WTC11 (cell line): ENCODE measurements around the gene OSM. TPM values are rescaled to one million over a fixed set of nuclear protein-coding genes. Genes with fewer than 3 reads are reported as not detected.
A peak's percentile ranks its signal among the peaks of the same experiment; 100 is the strongest.

Source experiments
- ATAC-seq: fragments of 200-7000 bp; cut with Tn5 transposase; 2 replicates; pipeline ENCODE4 v1.10.0; 2021; ENCODE audit warnings: mild to moderate bottlenecking, moderate library complexity
- CTCF ChIA-PET: fragments of 300-600 bp; sonication (Branson Sonifier 250); formaldehyde crosslinking; loops from one replicate; lab custom pipeline; 2021; ENCODE audit warnings: antibody characterized with exemption; lab: Charles Lee
- POLR2A ChIA-PET: fragments of 350-600 bp; sonication (Branson Sonifier 250); formaldehyde crosslinking; loops from one replicate; lab custom pipeline; 2021; ENCODE audit warnings: antibody characterized with exemption; lab: Charles Lee
- DNase-seq: peaks from one replicate; pipeline ENCODE4 v3.0.0; 2021; ENCODE audit warnings: low spot score
- H3K27ac Mint-ChIP-seq: 2 replicates; pipeline ENCODE4 v1.8.0; 2021; ENCODE audit warnings: mixed read lengths
- H3K27me3 Mint-ChIP-seq: 2 replicates; pipeline ENCODE4 v1.8.0; 2021; ENCODE audit warnings: low read depth, mild to moderate bottlenecking, moderate library complexity, mixed read lengths
- H3K36me3 Mint-ChIP-seq: 2 replicates; pipeline ENCODE4 v1.8.0; 2021; ENCODE audit warnings: mixed read lengths
- H3K4me1 Mint-ChIP-seq: 2 replicates; pipeline ENCODE4 v1.8.0; 2022; ENCODE audit warnings: mixed read lengths
- H3K4me3 Mint-ChIP-seq: 2 replicates; pipeline ENCODE4 v1.8.0; 2021; ENCODE audit warnings: mild to moderate bottlenecking, moderate library complexity, mixed read lengths
- H3K9me3 Mint-ChIP-seq: 2 replicates; pipeline ENCODE4 v1.8.0; 2021; ENCODE audit warnings: mixed read lengths
- ELF4 ChIP-seq: sonication (generic); formaldehyde crosslinking; IDR thresholded peaks from 2 replicates; pipeline ENCODE4 v1.8.1; 2022; ENCODE audit warnings: low read depth, mild to moderate bottlenecking, moderate library complexity, missing genetic modification reagents
- FOXP1 ChIP-seq: sonication (generic); formaldehyde crosslinking; IDR thresholded peaks from 2 replicates; pipeline ENCODE4 v1.8.0; 2022; ENCODE audit warnings: missing genetic modification reagents, mild to moderate bottlenecking, moderate library complexity, borderline replicate concordance
- KAT7 ChIP-seq: sonication (generic); formaldehyde crosslinking; IDR thresholded peaks from 2 replicates; pipeline ENCODE4 v1.8.1; 2023; ENCODE audit warnings: missing genetic modification reagents, mild to moderate bottlenecking, borderline replicate concordance
- MYBL2 ChIP-seq: sonication (generic); formaldehyde crosslinking; IDR thresholded peaks from 2 replicates; pipeline ENCODE4 v1.8.1; 2023; ENCODE audit warnings: mild to moderate bottlenecking, moderate library complexity, missing genetic modification reagents
- RELA ChIP-seq: sonication (generic); formaldehyde crosslinking; IDR thresholded peaks from 2 replicates; pipeline ENCODE4 v1.8.1; 2022; ENCODE audit warnings: missing genetic modification reagents, mild to moderate bottlenecking, borderline replicate concordance
- TCF7 ChIP-seq: sonication (generic); formaldehyde crosslinking; IDR thresholded peaks from 2 replicates; pipeline ENCODE4 v1.8.0; 2022; ENCODE audit warnings: mild to moderate bottlenecking, low read depth, missing genetic modification reagents, moderate library complexity
- ZNF121 ChIP-seq: sonication (generic); formaldehyde crosslinking; IDR thresholded peaks from 2 replicates; pipeline ENCODE4 v1.8.0; 2023; ENCODE audit warnings: missing genetic modification reagents
- total RNA-seq: library from RNA; stranded (reverse); gene quantifications from 3 replicates; pipeline ENCODE4 v1.2.3, GENCODE V29; 2021
- TF ChIP-seq, protein P1 (sequence below): sonication (generic); formaldehyde crosslinking; IDR thresholded peaks from 2 replicates; pipeline ENCODE4 v1.8.0; 2022; ENCODE audit warnings: mild to moderate bottlenecking, missing genetic modification reagents
- TF ChIP-seq, protein P2 (sequence below): sonication (generic); formaldehyde crosslinking; IDR thresholded peaks from 2 replicates; pipeline ENCODE4 v1.8.1; 2023; ENCODE audit warnings: mild to moderate bottlenecking, moderate library complexity, missing genetic modification reagents
- TF ChIP-seq, protein P3 (sequence below): sonication (generic); formaldehyde crosslinking; IDR thresholded peaks from 2 replicates; pipeline ENCODE4 v1.8.0; 2023; ENCODE audit warnings: missing genetic modification reagents, mild to moderate bottlenecking, borderline replicate concordance
- TF ChIP-seq, protein P4 (sequence below): sonication (generic); formaldehyde crosslinking; IDR thresholded peaks from 2 replicates; pipeline ENCODE4 v1.8.0; 2022; ENCODE audit warnings: missing genetic modification reagents
- TF ChIP-seq, protein P5 (sequence below): sonication (generic); formaldehyde crosslinking; IDR thresholded peaks from 2 replicates; pipeline ENCODE4 v1.8.0; 2022; ENCODE audit warnings: mild to moderate bottlenecking, missing genetic modification reagents
- TF ChIP-seq, protein P6 (sequence below): fragments of 250-450 bp; sonication (Bioruptor Pico); IDR thresholded peaks from 2 replicates; pipeline ENCODE4 v1.9.0; 2021; ENCODE audit warnings: mild to moderate bottlenecking

OSM gene
- total RNA-seq, 1 experiment from 2014 or later = not detected

DNA sequence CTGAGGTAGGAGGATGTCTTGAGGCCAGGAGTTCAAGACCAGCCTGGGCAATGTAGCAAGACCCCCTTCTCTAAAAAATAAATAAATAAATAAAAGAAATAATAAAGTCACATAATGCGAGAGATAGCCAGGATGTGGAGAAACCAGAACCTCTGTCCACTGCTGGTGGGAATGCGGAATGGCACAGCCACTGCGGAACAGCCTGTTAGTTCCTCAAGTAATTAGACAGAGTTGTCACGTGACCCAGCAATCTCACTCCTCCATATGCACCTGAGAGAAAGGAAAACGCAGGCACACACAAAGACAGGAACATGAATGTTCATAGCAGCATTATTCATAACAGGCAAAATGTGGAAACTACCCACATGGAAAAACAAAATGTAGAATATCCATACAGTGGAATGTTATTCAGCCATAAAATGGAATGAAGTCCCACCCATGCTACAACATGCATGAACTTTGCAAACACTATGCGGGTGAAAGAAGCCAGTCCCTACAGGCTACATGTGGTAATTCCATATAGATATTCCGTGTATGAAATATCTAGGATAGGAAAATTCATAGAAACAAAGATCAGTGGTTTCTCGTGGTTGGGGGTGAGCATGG, 47.5 kb downstream of the OSM start:
- ChIA-PET CTCF (no interaction called here), POLR2A (no interaction called here)
- peaks cover 15% of the 10 kb centered on the region for H3K4me1 Mint-ChIP-seq
- DNase-seq = no peak
- no peaks in the 10 kb centered on the region for H3K36me3 Mint-ChIP-seq
- no peaks in the 10 kb centered on the region for H3K9me3 Mint-ChIP-seq
- H3K27me3 Mint-ChIP-seq = peaks cover 6% of the 10 kb centered on the region; the same call in 1 of the 2 replicates
- H3K4me3 Mint-ChIP-seq = no peak overlapping the region
- TF ChIP-seq, protein P1, sequence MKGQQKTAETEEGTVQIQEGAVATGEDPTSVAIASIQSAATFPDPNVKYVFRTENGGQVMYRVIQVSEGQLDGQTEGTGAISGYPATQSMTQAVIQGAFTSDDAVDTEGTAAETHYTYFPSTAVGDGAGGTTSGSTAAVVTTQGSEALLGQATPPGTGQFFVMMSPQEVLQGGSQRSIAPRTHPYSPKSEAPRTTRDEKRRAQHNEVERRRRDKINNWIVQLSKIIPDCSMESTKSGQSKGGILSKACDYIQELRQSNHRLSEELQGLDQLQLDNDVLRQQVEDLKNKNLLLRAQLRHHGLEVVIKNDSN = peak; percentile 37; the same call in 1 of the 2 replicates
- no peak for TF ChIP-seq ZNF121 (CRISPR knock-in tag)
- TF ChIP-seq, all 79 proteins: peak for 1
- no peak overlapping the region for H3K27ac Mint-ChIP-seq
- ATAC-seq = peak; percentile 26; the same call in 1 of the 2 replicates

DNA sequence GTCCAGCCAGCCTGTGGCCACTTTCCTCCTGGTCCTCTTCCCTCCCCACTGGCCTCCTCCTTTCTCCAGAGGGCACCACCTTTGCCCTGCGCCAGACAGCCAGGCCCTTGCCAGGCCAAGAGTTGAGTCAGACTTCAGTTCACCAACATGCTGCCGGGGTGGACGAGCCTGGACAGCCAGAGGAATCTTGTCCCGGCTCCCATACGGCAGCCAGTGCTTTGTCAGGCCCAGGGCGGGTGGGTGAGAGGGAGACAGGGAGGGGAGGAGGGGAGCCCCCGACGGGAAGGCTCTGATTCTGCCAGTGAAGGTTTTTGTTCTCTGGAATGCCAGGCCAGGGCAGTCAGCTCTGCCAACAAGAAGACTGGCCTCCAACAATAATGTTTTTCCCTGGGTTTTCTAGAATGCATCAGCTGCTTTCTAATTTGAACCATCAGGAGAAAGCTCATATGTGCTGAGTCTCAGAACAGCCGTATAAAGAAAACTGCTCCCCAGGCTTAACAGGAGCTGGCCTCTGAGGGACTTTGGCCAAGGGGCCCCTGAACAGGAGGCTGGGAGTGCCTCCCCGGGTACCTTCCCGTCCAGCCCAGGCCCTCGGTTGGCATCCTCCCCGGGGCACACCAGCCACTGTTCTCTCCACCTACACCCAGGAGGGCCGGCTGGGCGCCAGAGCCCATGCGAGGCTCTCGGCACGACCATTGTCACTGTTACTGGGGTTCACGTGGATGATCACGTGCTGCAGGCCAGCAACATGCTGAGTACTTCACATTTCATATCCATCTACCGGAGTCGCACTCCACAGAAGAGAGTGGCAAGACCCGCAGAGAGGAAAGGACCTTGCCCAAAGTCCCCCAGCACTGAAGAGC, 48.7 kb downstream of the OSM start:
- peaks cover 6% of the 10 kb centered on the region; the same call in 1 of the 2 replicates for H3K27me3 Mint-ChIP-seq
- ATAC-seq (no peak), DNase-seq (no peak)
- H3K36me3 Mint-ChIP-seq = no peaks in the 10 kb centered on the region
- peaks cover 13% of the 10 kb centered on the region for H3K4me1 Mint-ChIP-seq
- POLR2A ChIA-PET = no interaction called here
- H3K27ac Mint-ChIP-seq = no peak overlapping the region
- CTCF ChIA-PET = interaction anchor here (0.5 to 1.1 kb wide), 2 partner anchors 70 to 666 kb away, joined by 3 to 4 read pairs; no protein-coding TSS in a partner anchor
- no peak overlapping the region for H3K4me3 Mint-ChIP-seq
- H3K9me3 Mint-ChIP-seq = no peaks in the 10 kb centered on the region
- TF ChIP-seq MYBL2 = no peak
- no peak for TF ChIP-seq ELF4 (CRISPR knock-in tag)
- TF ChIP-seq KAT7 (CRISPR knock-in tag) = no peak
- TF ChIP-seq, protein P2, sequence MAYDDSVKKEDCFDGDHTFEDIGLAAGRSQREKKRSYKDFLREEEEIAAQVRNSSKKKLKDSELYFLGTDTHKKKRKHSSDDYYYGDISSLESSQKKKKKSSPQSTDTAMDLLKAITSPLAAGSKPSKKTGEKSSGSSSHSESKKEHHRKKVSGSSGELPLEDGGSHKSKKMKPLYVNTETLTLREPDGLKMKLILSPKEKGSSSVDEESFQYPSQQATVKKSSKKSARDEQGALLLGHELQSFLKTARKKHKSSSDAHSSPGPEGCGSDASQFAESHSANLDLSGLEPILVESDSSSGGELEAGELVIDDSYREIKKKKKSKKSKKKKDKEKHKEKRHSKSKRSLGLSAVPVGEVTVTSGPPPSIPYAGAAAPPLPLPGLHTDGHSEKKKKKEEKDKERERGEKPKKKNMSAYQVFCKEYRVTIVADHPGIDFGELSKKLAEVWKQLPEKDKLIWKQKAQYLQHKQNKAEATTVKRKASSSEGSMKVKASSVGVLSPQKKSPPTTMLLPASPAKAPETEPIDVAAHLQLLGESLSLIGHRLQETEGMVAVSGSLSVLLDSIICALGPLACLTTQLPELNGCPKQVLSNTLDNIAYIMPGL (CRISPR knock-in tag) = no peak
- TF ChIP-seq, protein P3, sequence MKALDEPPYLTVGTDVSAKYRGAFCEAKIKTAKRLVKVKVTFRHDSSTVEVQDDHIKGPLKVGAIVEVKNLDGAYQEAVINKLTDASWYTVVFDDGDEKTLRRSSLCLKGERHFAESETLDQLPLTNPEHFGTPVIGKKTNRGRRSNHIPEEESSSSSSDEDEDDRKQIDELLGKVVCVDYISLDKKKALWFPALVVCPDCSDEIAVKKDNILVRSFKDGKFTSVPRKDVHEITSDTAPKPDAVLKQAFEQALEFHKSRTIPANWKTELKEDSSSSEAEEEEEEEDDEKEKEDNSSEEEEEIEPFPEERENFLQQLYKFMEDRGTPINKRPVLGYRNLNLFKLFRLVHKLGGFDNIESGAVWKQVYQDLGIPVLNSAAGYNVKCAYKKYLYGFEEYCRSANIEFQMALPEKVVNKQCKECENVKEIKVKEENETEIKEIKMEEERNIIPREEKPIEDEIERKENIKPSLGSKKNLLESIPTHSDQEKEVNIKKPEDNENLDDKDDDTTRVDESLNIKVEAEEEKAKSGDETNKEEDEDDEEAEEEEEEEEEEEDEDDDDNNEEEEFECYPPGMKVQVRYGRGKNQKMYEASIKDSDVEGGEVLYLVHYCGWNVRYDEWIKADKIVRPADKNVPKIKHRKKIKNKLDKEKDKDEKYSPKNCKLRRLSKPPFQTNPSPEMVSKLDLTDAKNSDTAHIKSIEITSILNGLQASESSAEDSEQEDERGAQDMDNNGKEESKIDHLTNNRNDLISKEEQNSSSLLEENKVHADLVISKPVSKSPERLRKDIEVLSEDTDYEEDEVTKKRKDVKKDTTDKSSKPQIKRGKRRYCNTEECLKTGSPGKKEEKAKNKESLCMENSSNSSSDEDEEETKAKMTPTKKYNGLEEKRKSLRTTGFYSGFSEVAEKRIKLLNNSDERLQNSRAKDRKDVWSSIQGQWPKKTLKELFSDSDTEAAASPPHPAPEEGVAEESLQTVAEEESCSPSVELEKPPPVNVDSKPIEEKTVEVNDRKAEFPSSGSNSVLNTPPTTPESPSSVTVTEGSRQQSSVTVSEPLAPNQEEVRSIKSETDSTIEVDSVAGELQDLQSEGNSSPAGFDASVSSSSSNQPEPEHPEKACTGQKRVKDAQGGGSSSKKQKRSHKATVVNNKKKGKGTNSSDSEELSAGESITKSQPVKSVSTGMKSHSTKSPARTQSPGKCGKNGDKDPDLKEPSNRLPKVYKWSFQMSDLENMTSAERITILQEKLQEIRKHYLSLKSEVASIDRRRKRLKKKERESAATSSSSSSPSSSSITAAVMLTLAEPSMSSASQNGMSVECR = no peak
- TF ChIP-seq, protein P4, sequence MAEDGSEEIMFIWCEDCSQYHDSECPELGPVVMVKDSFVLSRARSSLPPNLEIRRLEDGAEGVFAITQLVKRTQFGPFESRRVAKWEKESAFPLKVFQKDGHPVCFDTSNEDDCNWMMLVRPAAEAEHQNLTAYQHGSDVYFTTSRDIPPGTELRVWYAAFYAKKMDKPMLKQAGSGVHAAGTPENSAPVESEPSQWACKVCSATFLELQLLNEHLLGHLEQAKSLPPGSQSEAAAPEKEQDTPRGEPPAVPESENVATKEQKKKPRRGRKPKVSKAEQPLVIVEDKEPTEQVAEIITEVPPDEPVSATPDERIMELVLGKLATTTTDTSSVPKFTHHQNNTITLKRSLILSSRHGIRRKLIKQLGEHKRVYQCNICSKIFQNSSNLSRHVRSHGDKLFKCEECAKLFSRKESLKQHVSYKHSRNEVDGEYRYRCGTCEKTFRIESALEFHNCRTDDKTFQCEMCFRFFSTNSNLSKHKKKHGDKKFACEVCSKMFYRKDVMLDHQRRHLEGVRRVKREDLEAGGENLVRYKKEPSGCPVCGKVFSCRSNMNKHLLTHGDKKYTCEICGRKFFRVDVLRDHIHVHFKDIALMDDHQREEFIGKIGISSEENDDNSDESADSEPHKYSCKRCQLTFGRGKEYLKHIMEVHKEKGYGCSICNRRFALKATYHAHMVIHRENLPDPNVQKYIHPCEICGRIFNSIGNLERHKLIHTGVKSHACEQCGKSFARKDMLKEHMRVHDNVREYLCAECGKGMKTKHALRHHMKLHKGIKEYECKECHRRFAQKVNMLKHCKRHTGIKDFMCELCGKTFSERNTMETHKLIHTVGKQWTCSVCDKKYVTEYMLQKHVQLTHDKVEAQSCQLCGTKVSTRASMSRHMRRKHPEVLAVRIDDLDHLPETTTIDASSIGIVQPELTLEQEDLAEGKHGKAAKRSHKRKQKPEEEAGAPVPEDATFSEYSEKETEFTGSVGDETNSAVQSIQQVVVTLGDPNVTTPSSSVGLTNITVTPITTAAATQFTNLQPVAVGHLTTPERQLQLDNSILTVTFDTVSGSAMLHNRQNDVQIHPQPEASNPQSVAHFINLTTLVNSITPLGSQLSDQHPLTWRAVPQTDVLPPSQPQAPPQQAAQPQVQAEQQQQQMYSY (CRISPR knock-in tag) = no peak
- TF ChIP-seq TCF7 (CRISPR knock-in tag) = no peak
- TF ChIP-seq RELA (CRISPR knock-in tag) = no peak
- TF ChIP-seq, protein P5, sequence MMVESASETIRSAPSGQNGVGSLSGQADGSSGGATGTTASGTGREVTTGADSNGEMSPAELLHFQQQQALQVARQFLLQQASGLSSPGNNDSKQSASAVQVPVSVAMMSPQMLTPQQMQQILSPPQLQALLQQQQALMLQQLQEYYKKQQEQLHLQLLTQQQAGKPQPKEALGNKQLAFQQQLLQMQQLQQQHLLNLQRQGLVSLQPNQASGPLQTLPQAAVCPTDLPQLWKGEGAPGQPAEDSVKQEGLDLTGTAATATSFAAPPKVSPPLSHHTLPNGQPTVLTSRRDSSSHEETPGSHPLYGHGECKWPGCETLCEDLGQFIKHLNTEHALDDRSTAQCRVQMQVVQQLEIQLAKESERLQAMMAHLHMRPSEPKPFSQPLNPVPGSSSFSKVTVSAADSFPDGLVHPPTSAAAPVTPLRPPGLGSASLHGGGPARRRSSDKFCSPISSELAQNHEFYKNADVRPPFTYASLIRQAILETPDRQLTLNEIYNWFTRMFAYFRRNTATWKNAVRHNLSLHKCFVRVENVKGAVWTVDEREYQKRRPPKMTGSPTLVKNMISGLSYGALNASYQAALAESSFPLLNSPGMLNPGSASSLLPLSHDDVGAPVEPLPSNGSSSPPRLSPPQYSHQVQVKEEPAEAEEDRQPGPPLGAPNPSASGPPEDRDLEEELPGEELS = no peak
- TF ChIP-seq FOXP1 (CRISPR knock-in tag) = no peak
- TF ChIP-seq, protein P6, sequence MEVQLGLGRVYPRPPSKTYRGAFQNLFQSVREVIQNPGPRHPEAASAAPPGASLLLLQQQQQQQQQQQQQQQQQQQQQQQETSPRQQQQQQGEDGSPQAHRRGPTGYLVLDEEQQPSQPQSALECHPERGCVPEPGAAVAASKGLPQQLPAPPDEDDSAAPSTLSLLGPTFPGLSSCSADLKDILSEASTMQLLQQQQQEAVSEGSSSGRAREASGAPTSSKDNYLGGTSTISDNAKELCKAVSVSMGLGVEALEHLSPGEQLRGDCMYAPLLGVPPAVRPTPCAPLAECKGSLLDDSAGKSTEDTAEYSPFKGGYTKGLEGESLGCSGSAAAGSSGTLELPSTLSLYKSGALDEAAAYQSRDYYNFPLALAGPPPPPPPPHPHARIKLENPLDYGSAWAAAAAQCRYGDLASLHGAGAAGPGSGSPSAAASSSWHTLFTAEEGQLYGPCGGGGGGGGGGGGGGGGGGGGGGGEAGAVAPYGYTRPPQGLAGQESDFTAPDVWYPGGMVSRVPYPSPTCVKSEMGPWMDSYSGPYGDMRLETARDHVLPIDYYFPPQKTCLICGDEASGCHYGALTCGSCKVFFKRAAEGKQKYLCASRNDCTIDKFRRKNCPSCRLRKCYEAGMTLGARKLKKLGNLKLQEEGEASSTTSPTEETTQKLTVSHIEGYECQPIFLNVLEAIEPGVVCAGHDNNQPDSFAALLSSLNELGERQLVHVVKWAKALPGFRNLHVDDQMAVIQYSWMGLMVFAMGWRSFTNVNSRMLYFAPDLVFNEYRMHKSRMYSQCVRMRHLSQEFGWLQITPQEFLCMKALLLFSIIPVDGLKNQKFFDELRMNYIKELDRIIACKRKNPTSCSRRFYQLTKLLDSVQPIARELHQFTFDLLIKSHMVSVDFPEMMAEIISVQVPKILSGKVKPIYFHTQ = no peak
